ENCODE data around the gene SLC32A1. TPM values are rescaled to one million over a fixed set of nuclear protein-coding genes. Genes with fewer than 3 reads are reported as not detected.

Gene SLC32A1
- total RNA-seq, 1 donor from 2014 or later, result not detected

GRCh38 chr20:38731738-38732113 is 7.4 kb downstream of the SLC32A1 start:
- no peak for DNase-seq (ENCODE audit: low read depth)
- Mint-ChIP-seq H3K27ac (ENCODE audit: unreplicated experiment) (no peak overlapping the region), H3K27me3 (ENCODE audit: low read depth, unreplicated experiment) (peaks cover 95% of the 10 kb centered on the region), H3K9me3 (ENCODE audit: unreplicated experiment) (peaks cover 37% of the 10 kb centered on the region), H3K36me3 (ENCODE audit: low read depth, unreplicated experiment) (peaks cover 1% of the 10 kb centered on the region), H3K4me1 (ENCODE audit: low read depth, unreplicated experiment) (no peaks in the 10 kb centered on the region), H3K4me3 (ENCODE audit: unreplicated experiment) (no peak overlapping the region)
- Histone ChIP-seq H3K9me3 (ENCODE audit: insufficient read depth, low read depth, low read length) (peaks cover 9% of the 10 kb centered on the region), H4K20me1 (ENCODE audit: insufficient read depth, low read length) (peaks cover 4% of the 10 kb centered on the region), H3K36me3 (ENCODE audit: insufficient read depth, low read length) (no peaks in the 10 kb centered on the region), H3K9ac (ENCODE audit: low read length) (no peak overlapping the region), H3K4me3 (ENCODE audit: insufficient read depth, low read depth, low read length) (no peak overlapping the region), H2AFZ (ENCODE audit: low read depth, low read length) (no peak overlapping the region), H3K79me2 (ENCODE audit: insufficient read depth, low read length) (no peaks in the 10 kb centered on the region), H3K27ac (ENCODE audit: low read depth, low read length) (no peak overlapping the region), H3K4me2 (ENCODE audit: low read length) (no peak overlapping the region), H3K27me3 (ENCODE audit: insufficient read depth, low read length) (peaks cover 89% of the 10 kb centered on the region), H3K4me1 (ENCODE audit: insufficient read depth, low read length) (peaks cover 3% of the 10 kb centered on the region)
- FAIRE-seq, result no peak
- TF ChIP-seq EZH2 (IDR thresholded peaks at IDR 0.05; ENCODE audit: insufficient read depth, low read length) (no peak), CTCF (IDR thresholded peaks at IDR 0.05; ENCODE audit: insufficient read depth, low read depth, low read length) (no peak)

GRCh38 chr20:38732981-38733380 is 8.7 kb downstream of the SLC32A1 start:
- no peak for FAIRE-seq
- Histone ChIP-seq H2AFZ (ENCODE audit: low read depth, low read length) (no peak overlapping the region), H3K36me3 (ENCODE audit: insufficient read depth, low read length) (no peaks in the 10 kb centered on the region), H3K4me2 (ENCODE audit: low read length) (no peak overlapping the region), H3K4me3 (ENCODE audit: insufficient read depth, low read depth, low read length) (no peak overlapping the region), H3K9ac (ENCODE audit: low read length) (no peak overlapping the region), H3K79me2 (ENCODE audit: insufficient read depth, low read length) (no peaks in the 10 kb centered on the region), H3K27ac (ENCODE audit: low read depth, low read length) (no peak overlapping the region), H3K4me1 (ENCODE audit: insufficient read depth, low read length) (peaks cover 3% of the 10 kb centered on the region), H3K27me3 (ENCODE audit: insufficient read depth, low read length) (peaks cover 77% of the 10 kb centered on the region), H3K9me3 (ENCODE audit: insufficient read depth, low read depth, low read length) (peaks cover under 1% of the 10 kb centered on the region), H4K20me1 (ENCODE audit: insufficient read depth, low read length) (no peaks in the 10 kb centered on the region)
- Mint-ChIP-seq H3K27me3 (ENCODE audit: low read depth, unreplicated experiment) (peaks cover 93% of the 10 kb centered on the region), H3K27ac (ENCODE audit: unreplicated experiment) (no peak overlapping the region), H3K9me3 (ENCODE audit: unreplicated experiment) (peaks cover 26% of the 10 kb centered on the region), H3K4me1 (ENCODE audit: low read depth, unreplicated experiment) (no peaks in the 10 kb centered on the region), H3K4me3 (ENCODE audit: unreplicated experiment) (no peak overlapping the region), H3K36me3 (ENCODE audit: low read depth, unreplicated experiment) (no peaks in the 10 kb centered on the region)
- DNase-seq (ENCODE audit: low read depth), result no peak
- TF ChIP-seq CTCF (IDR thresholded peaks at IDR 0.05; ENCODE audit: insufficient read depth, low read depth, low read length) (no peak), EZH2 (IDR thresholded peaks at IDR 0.05; ENCODE audit: insufficient read depth, low read length) (no peak)

- H3K9me3 ChIP-seq (ENCODE audit: insufficient read depth, low read depth, low read length), result no peaks in the 10 kb centered on the region
- DNase-seq (ENCODE audit: low read depth) (no peak), FAIRE-seq (no peak)
- peaks cover 3% of the 10 kb centered on the region for H3K4me1 ChIP-seq (ENCODE audit: insufficient read depth, low read length)
- no peaks in the 10 kb centered on the region for H3K79me2 ChIP-seq (ENCODE audit: insufficient read depth, low read length)
- Mint-ChIP-seq H3K4me1 (ENCODE audit: low read depth, unreplicated experiment) (no peaks in the 10 kb centered on the region), H3K36me3 (ENCODE audit: low read depth, unreplicated experiment) (no peaks in the 10 kb centered on the region), H3K9me3 (ENCODE audit: unreplicated experiment) (peaks cover 13% of the 10 kb centered on the region), H3K27ac (ENCODE audit: unreplicated experiment) (no peak overlapping the region), H3K27me3 (ENCODE audit: low read depth, unreplicated experiment) (peaks cover 77% of the 10 kb centered on the region), H3K4me3 (ENCODE audit: unreplicated experiment) (no peak overlapping the region)
- no peak overlapping the region for H2AFZ ChIP-seq (ENCODE audit: low read depth, low read length)
- no peaks in the 10 kb centered on the region for H4K20me1 ChIP-seq (ENCODE audit: insufficient read depth, low read length)
- H3K36me3 ChIP-seq (ENCODE audit: insufficient read depth, low read length), result no peaks in the 10 kb centered on the region
- H3K4me3 ChIP-seq (ENCODE audit: insufficient read depth, low read depth, low read length), result no peak overlapping the region
- H3K27ac ChIP-seq (ENCODE audit: low read depth, low read length), result no peak overlapping the region
- peaks cover 58% of the 10 kb centered on the region for H3K27me3 ChIP-seq (ENCODE audit: insufficient read depth, low read length)
- TF ChIP-seq CTCF (IDR thresholded peaks at IDR 0.05; ENCODE audit: insufficient read depth, low read depth, low read length) (no peak), EZH2 (IDR thresholded peaks at IDR 0.05; ENCODE audit: insufficient read depth, low read length) (no peak)
- H3K9ac ChIP-seq (ENCODE audit: low read length), result no peak overlapping the region
- H3K4me2 ChIP-seq (ENCODE audit: low read length), result no peak overlapping the region
Observed at GRCh38 chr20:38735172-38735571, 10.9 kb downstream of the SLC32A1 start.

Data from astrocyte (in vitro differentiated cells and primary cell).